Upper lobe of left lung (tissue), 6 donors: ENCODE measurements around the gene RIOX2. TPM values are rescaled to one million over a fixed set of nuclear protein-coding genes. Genes with fewer than 3 reads are reported as not detected.
"Not testable (repeated sequence)": the region's sequence is repeated elsewhere in the genome, so short reads cannot be mapped to it uniquely, and the experiment has no call there.

ENCODE experiments used
- ATAC-seq, 2 donors: fragments of 200-7000 bp; cut with Tn5 transposase; one replicate each; pipeline ENCODE4 v1.9.1; 2022; ENCODE audit warnings: mild to moderate bottlenecking in 2 of 2, moderate library complexity in 2 of 2; ENCODE audit not compliant: low FRiP score in 2 of 2
- DNase-seq, 2 donors: peaks; one replicate each; pipeline ENCODE4 v3.0.0-alpha.2; 2019 to 2020
- H3K27ac ChIP-seq, 4 donors: fragments of 200-600 bp; sonication (generic); one replicate each; pipeline ENCODE4 v1.5.1; 2016 to 2019
- H3K27me3 ChIP-seq, 4 donors: fragments of 200-600 bp; sonication (generic); one replicate each; pipeline ENCODE4 v1.5.1; 2017 to 2019
- H3K36me3 ChIP-seq, 4 donors: fragments of 200-600 bp; sonication (generic); one replicate each; pipeline ENCODE4 v1.5.1; 2016 to 2019
- H3K4me1 ChIP-seq, 4 donors: fragments of 200-600 bp; sonication (generic); one replicate each; pipeline ENCODE4 v1.5.1; 2018 to 2019
- H3K4me3 ChIP-seq, 4 donors: fragments of 200-600 bp; sonication (generic); one replicate each; pipeline ENCODE4 v1.5.1; 2017 to 2019; ENCODE audit warnings: mild to moderate bottlenecking in 2 of 4, moderate library complexity in 1 of 4
- H3K9me3 ChIP-seq, 4 donors: fragments of 200-600 bp; sonication (generic); one replicate each; pipeline ENCODE4 v1.5.1; 2018 to 2019
- EP300 ChIP-seq, 4 donors: sonication (generic); formaldehyde crosslinking; IDR thresholded peaks; one replicate each; pipeline ENCODE4 v1.5.1; 2017; ENCODE audit warnings: antibody characterized with exemption in 4 of 4, control low read depth in 2 of 4
- POLR2A ChIP-seq, 4 donors: fragments of 450-650 bp; IDR thresholded peaks; one replicate each; pipeline ENCODE4 v1.5.1; 2016 to 2017; ENCODE audit warnings: antibody characterized with exemption in 4 of 4, mild to moderate bottlenecking in 2 of 4
- POLR2AphosphoS5 ChIP-seq, 2 donors: sonication (generic); formaldehyde crosslinking; IDR thresholded peaks; one replicate each; pipeline ENCODE4 v1.5.1; 2017; ENCODE audit warnings: antibody characterized with exemption in 2 of 2
- WGBS, 2 donors: methylation state at CpG; one replicate each; pipeline ENCODE4 v1.1.5; 2017 to 2018; 5-methylcytosine and 5-hydroxymethylcytosine counted together
- total RNA-seq, 6 donors: library from RNA; depleted of rRNA in 4 of 6; stranded (reverse); fragments of >200 nt in 4 of 6; gene quantifications; one replicate each; pipeline versions ENCODE4 v1.1.0 to v1.2.1, GENCODE V29; 2016 to 2021
- TF ChIP-seq, protein P1 (sequence below), 6 experiments: fragments of 450-650 bp in 4 of 6; fragments of 200-600 bp in 2 of 6; sonication (generic) in 2 of 6; IDR thresholded peaks; one replicate each; pipeline ENCODE4 v1.5.1; 2016 to 2019; ENCODE audit warnings: antibody characterized with exemption in 6 of 6
- donor health status: DM: no; HTN: no; CAD: no; lungs with moderate emphysema.
- donor health status: DM: no; HTN: yes; CAD: no; lungs with severe emphysema.

The RIOX2 gene
- total RNA-seq, 6 donors from 2014 or later = 15.9 to 33.9 (median 21.4) TPM

DNA sequence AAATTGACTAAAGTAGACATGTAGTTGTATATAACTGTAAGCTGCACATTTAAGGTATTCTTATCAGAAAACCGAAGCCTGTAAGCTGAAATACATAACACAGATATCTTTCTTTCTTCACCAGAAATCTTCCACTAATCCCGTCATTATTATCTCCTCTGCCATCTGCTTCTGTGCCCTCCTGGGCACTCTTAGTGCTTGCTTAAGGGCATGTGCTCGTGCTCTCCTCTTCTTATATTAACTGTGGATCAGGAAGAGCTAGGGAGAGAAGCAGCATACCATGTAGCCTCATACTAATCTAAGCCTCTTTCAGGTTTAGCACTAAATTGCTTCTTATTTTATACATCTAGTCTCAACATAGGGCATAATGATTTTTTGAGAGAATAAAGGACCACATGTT, 60.8 kb downstream of the RIOX2 start:
- Histone ChIP-seq H3K27me3 (no peaks in the 10 kb centered on the region), H3K4me1 (peaks cover 6 to 12% (median 9%) of the 10 kb centered on the region in 4 donors), H3K27ac (peak overlapping the region in 1 of 4 donors; percentile 14), H3K36me3 (peaks cover 0 to 39% (median 4%) of the 10 kb centered on the region in 4 donors), H3K4me3 (no peak overlapping the region), H3K9me3 (no peaks in the 10 kb centered on the region)
- WGBS, 2 donors = 82 to 84% methylated on average over 3 of the region's 3 CpGs
- ATAC-seq (no peak), DNase-seq (no peak)
- no peak for TF ChIP-seq POLR2AphosphoS5 (IDR thresholded peaks at IDR 0.05)
- TF ChIP-seq, protein P1, sequence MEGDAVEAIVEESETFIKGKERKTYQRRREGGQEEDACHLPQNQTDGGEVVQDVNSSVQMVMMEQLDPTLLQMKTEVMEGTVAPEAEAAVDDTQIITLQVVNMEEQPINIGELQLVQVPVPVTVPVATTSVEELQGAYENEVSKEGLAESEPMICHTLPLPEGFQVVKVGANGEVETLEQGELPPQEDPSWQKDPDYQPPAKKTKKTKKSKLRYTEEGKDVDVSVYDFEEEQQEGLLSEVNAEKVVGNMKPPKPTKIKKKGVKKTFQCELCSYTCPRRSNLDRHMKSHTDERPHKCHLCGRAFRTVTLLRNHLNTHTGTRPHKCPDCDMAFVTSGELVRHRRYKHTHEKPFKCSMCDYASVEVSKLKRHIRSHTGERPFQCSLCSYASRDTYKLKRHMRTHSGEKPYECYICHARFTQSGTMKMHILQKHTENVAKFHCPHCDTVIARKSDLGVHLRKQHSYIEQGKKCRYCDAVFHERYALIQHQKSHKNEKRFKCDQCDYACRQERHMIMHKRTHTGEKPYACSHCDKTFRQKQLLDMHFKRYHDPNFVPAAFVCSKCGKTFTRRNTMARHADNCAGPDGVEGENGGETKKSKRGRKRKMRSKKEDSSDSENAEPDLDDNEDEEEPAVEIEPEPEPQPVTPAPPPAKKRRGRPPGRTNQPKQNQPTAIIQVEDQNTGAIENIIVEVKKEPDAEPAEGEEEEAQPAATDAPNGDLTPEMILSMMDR (IDR thresholded peaks at IDR 0.05) = no peak
- TF ChIP-seq POLR2A (IDR thresholded peaks at IDR 0.05) = no peak
- no peak for TF ChIP-seq EP300 (IDR thresholded peaks at IDR 0.05)

- TF ChIP-seq POLR2AphosphoS5 (IDR thresholded peaks at IDR 0.05) (no peak), EP300 (IDR thresholded peaks at IDR 0.05) (no peak), POLR2A (IDR thresholded peaks at IDR 0.05) (no peak)
- TF ChIP-seq, protein P1 (IDR thresholded peaks at IDR 0.05) = no peak
- peak overlapping the region in 1 of 4 donors; percentile 11 for H3K4me3 ChIP-seq
- peak overlapping the region in 2 of 4 donors; percentile 37 to 40 for H3K27ac ChIP-seq
- peak in 1 of 2 donors; percentile 61 for ATAC-seq
- no peaks in the 10 kb centered on the region for H3K9me3 ChIP-seq
- no peak for DNase-seq
- peaks cover 0 to 35% (median 3%) of the 10 kb centered on the region in 4 donors for H3K36me3 ChIP-seq
- H3K27me3 ChIP-seq = no peaks in the 10 kb centered on the region
- 40 to 63% methylated on average over 3 of the region's 3 CpGs for WGBS, 2 donors
- H3K4me1 ChIP-seq = peaks cover 6 to 12% (median 9%) of the 10 kb centered on the region in 4 donors
Measured at GRCh38 chr3:97910931-97911351, 61.3 kb downstream of the RIOX2 start.

GRCh38 chr3:97910236-97910831, 61.9 kb downstream of the RIOX2 start:
- H3K9me3 ChIP-seq, ATAC-seq, H3K27me3 ChIP-seq: not testable (repeated sequence)
- Histone ChIP-seq H3K36me3 (peaks cover 0 to 29% (median 1%) of the 10 kb centered on the region in 4 donors), H3K4me1 (peaks cover 6 to 12% (median 9%) of the 10 kb centered on the region in 4 donors), H3K27ac (peak overlapping the region in 2 of 4 donors; percentile 37 to 40), H3K4me3 (peak overlapping the region in 1 of 4 donors; percentile 11)
- WGBS, 2 donors = 74 to 80% methylated on average over 14 to 23 of the region's 24 CpGs
- peak in 1 of 2 donors; percentile 52 for DNase-seq

- H3K27me3 ChIP-seq, H3K4me3 ChIP-seq, H3K27ac ChIP-seq, ATAC-seq, DNase-seq, H3K9me3 ChIP-seq: not testable (repeated sequence)
- 79% methylated on average over 3 of the region's 3 CpGs; no CpG with 5 or more reads in 1 of the 2 donors for WGBS, 2 donors
- peaks cover 6 to 12% (median 9%) of the 10 kb centered on the region in 4 donors for H3K4me1 ChIP-seq
- peaks cover 0 to 25% (median 0%) of the 10 kb centered on the region in 4 donors for H3K36me3 ChIP-seq
Measured at GRCh38 chr3:97909830-97910229, 62.4 kb downstream of the RIOX2 start.

DNA sequence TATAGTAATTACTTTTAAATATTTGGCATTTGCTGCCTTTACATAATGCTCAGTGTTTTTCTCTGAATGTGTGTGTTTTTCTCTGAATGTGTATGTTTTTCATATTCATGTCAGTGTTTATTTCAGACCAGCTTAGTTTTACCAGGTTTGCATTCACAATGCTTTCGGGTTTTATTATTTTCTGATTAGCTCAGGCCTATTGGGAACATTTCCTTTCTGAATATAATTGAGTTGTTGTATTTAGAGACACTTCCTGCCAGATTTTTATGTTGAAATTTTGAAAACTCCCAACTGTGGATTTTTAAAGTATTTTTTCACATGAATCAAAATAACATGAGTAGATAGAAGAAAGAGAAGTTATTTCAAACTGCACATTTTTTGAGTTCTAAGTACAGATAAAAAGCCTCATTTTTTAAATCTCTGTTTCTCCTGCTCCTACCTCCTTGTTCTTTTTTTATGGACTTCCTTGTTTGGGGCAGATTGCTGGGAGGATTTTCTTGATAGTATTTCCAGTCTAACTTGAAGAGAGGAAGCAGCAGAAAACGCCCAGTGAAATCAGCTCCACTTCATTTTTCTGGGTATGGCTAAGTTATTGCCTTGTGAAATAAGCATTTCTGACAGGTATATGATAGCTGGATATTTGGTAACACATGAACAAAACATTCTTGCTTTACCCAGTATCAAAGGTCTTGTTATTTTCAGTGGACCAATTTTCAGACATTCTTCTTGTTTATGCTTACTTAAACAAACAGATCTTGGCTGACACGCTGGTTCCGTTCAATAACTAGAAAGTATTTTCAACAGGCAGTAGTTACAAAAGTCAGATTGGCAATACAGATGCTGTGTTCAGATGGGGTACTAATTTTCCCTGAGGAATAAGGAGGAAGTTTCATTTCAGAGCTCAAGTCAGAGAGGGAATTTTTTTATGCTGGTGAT, 70.7 kb downstream of the RIOX2 start:
- H3K27me3 ChIP-seq = no peaks in the 10 kb centered on the region
- H3K4me3 ChIP-seq = no peak overlapping the region
- peaks cover 0 to 9% (median 5%) of the 10 kb centered on the region in 4 donors for H3K4me1 ChIP-seq
- WGBS, 2 donors = 35 to 44% methylated on average over 4 of the region's 4 CpGs
- H3K9me3 ChIP-seq = no peaks in the 10 kb centered on the region
- ATAC-seq = no peak
- no peak for DNase-seq
- H3K36me3 ChIP-seq = peaks cover 0 to 5% (median 0%) of the 10 kb centered on the region in 4 donors
- H3K27ac ChIP-seq = peak overlapping the region; percentile 17 to 76 (median 49)
- TF ChIP-seq EP300 (IDR thresholded peaks at IDR 0.05) (no peak), POLR2A (IDR thresholded peaks at IDR 0.05) (no peak), POLR2AphosphoS5 (IDR thresholded peaks at IDR 0.05) (no peak)
- TF ChIP-seq, protein P1 (IDR thresholded peaks at IDR 0.05) = no peak
